ENCODE measurements around the gene KLK10.
"Not testable (repeated sequence)": the region's sequence is repeated elsewhere in the genome, so short reads cannot be mapped to it uniquely, and the experiment has no call there.

Gene KLK10

GRCh38 chr19:51000981-51001380 is 18.5 kb downstream of the KLK10 start:
- DNase-seq, result no peak

DNA sequence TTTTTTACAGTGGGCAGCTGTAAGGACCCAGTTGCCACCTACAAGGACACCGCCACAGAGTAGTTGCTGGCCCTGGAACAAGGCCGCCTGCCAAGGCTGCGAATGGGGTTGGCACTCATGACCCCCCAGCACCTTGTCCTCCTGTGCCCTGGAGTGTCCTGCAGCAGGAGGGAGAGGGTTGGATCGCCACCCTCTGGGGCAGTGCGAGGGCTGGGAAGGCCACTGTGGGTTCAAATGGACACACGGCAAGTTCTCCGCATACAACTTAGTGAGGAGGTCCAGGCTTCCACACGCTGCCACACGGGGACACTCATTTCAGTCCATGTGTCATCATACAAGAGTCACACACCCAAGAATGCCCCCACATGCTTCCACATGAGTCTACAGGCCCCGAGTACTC is 19.1 kb downstream of the KLK10 start:
- DNase-seq, result no peak

- DNase-seq, result no peak
Measured at GRCh38 chr19:50998686-50999085, 20.8 kb downstream of the KLK10 start.

GRCh38 chr19:50998061-50998460 is 21.4 kb downstream of the KLK10 start:
- DNase-seq, result no peak

DNA sequence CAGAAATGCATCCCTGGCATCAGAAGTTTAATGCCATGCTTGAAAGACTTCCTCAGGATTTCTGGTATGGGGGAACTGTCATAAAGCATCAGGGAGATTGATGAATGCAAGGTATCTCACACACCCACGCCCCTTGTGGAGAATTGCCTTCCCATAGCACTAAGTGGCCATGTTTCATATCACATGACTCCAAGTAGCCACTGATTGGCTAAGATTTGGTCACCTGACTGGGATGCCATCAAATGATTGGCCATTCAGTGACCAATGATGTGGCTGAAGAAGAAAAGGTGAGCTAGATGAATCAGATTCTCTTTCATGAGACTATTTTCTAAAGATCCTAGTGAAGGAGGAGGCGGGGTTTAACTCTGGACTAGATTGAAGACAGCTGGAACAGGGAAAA is 25.4 kb downstream of the KLK10 start:
- DNase-seq, result no peak

DNA sequence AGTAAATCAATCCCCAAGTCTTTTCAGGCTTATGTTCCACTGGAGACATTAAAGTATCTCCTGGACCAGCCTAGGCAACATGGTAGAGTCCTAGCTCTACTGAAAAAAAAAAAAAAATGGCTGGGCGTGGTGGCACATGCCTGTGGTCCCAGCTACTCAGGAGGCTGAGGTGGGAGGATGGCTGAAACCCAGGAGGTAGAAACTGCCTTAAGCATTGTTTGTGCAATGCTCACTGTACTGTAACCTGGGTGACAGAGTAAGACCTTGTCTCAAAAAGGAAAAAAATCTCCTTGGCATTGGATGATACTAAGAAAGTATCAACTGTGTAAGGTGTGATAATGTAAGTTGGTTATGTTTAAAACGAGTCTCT is 26.9 kb downstream of the KLK10 start:
- DNase-seq, result no peak

- DNase-seq, result not testable (repeated sequence)
Measured at GRCh38 chr19:50984416-50984815, 35.1 kb downstream of the KLK10 start.

GRCh38 chr19:50983625-50984292 is 35.8 kb downstream of the KLK10 start, which contains the start of gene KLK7:
KLK7 (minus strand) TSS chr19:50983917; CDS start chr19:50982399, 1,518 bp downstream.
- no peak for DNase-seq

- no peak for DNase-seq
Measured at GRCh38 chr19:50982186-50982585, 37.3 kb downstream of the KLK10 start.

DNA sequence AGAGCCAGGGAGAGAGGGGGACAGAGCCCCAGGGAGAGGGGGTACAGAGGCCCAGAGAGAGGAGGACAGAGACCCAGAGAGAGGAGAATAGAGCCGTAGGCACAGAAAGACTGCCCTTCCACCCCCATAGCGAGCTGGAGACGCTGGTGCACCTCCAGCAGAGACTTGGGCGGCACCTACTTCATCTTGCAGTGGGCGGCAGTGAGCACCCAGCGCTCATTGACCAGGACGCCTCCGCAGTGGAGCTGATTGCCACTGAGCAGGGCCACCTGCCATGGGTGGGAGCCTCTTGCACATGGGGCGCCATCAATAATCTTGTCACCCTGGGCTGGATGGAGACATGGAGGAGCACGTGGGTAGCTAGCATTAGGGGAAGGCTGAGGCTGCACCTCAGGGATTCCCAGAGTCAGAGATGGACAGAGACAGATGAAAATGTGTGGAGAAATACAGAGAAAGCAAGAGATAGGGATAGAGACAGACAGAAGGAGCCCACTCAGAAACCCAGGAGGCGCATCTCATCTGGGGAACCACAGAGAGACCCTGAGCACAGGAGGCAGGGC is 37.8 kb downstream of the KLK10 start:
- DNase-seq, result no peak

DNA sequence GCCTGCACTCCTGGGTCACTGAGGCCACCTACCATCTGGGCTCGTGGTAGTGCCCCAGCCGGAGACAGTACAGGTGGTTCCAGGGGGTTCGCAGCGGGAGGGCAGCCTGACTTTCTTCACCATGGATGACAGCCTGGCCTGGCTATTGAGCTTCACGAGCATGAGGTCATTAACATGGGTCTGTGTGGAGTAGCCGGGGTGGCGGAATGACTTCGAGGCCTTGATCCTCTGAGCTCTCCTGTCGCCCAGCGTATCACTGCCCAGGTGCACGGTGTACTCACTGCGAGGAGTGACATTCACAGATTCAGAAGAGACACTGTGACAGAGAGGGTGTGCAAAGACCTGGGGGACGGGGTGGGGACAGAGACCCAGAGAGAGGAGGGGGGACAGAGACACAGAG is 39.3 kb downstream of the KLK10 start:
- DNase-seq, result no peak

DNA sequence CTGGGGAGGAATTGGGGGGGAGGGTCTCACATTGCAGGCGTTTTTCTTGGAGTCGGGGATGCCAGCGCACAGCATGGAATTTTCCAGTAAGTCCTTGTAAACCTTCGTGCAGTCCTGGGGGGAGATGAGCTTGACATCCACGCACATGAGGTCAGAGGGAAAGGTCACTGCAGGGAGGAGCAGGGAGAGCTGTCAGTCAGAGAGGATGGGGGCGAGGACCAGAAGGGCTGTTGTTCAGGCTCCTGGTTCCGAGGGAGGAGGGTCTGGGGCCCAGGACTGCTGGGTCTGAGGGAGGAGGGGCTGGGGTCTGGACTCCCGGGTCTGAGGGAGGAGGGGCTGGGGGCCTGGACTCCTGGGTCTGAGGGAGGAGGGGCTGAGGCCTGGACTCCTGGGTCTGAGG is 39.8 kb downstream of the KLK10 start:
- no peak for DNase-seq

GRCh38 chr19:50978772-50979390 is 40.6 kb downstream of the KLK10 start:
- DNase-seq, result no peak

DNA sequence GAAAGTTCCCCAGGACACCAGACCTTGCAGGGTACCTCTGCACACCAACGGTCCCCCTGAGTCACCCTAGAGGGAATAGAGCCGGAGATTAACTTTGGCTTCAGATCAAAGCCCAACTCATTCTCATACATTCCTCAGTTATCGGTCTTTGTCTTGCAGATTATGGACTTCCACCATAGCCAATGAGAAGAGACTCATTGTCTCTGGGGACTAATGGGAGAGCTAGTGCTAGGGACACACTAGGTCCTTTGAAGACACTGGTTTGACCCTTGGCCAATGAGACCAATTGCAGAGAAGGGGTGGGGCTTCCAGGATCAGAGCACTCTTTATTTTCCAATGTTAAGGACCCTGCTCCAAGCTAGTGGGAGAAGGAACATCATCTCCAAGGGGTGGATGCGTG is 41.9 kb downstream of the KLK10 start:
- DNase-seq, result no peak

- no peak for DNase-seq
Measured at GRCh38 chr19:50975766-50976165, 43.7 kb downstream of the KLK10 start.

GRCh38 chr19:50974702-50975556 is 44.6 kb downstream of the KLK10 start:
- DNase-seq, result no peak

DNA sequence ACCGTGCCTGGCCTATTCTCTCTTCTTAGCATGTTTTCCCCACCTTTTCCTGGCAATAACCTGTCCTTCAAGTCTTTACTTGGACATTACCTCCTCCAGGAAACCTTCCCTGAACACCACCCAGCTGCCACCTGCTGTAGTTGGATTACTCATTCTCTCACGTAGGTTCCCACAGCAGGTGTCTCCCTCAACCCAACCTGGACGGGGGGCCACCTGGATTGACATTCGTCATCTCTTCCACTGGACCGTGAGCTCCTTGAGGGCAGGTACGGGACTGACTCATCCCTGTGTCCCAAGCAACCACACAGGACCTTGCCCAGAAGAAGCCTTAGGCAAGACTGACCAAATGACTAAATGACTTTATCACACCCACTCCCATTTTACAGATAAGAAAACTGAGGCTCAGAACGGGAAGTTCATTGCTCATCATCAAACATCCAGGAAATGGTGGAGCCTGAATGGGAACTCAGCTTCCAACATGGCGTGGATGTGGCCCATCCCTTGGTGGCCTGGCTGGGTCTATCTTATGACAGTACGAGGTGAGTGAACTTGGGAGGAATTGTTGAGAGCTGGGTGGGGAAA is 46.6 kb downstream of the KLK10 start:
- no peak for DNase-seq

- DNase-seq, result not testable (repeated sequence)
Measured at GRCh38 chr19:50969810-50970209, 49.7 kb downstream of the KLK10 start.

DNA sequence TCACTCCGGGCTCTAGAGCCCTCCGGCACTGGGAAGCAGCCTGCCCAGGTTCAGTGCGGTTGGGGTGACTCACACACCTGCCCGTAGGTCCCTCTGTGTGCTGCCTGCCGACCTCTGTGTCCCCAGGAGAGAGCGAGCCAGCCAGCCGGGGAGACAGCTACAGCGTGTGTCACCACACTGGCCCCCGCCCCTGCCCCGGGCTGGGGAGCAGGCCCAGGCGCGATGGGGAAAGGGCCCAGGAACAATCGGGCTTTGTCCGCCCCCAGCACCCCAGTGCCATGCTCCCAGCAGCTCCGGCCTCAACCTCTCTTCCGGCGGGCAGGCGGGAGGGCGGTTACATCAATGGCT is 50.1 kb downstream of the KLK10 start, which contains the start of gene KLK6:
TSS of gene KLK6 (minus strand) at position 179 of the 348 bp plus-strand sequence. CDS start 1,487 bp downstream, outside the sequence.
- DNase-seq, result no peak

GRCh38 chr19:50968716-50969412 is 50.6 kb downstream of the KLK10 start:
- DNase-seq, result no peak

DNA sequence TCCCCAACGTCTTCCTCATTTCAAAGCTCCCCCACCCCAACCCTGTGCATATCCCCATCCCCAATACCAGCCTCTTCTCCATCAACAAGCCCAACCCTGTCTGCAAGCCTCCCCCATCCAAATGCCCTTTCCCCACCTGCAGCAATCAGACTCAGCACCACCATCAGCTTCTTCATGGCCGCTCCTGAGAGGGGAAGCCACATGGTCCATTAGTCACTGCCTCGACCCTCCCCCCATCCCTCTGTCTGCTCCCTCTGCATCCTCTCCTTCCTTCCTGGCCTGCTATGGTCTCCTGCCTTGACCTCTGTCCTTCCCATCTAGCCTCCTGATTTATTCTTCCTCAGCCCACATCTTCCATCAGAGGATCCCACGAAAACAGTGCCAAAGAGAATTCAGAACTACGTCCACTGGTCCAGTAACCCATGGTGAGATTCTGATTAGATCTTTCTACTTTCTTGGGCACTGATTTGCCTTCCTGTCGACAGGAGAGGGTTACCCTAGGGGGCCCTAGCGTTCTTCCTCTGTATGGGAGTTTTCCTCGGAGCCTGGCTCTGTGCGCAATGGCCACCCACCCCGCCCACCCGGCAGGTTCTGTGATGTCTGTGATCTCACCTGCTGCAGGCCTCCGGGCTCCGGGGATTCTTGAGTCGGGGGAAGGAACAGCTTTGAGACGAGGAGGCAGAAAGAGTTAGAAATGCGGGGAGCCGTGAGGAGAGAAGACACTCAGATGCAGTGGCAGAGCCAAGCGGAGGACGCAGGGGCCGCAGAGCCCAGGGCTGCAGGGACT is 51.4 kb downstream of the KLK10 start:
- no peak for DNase-seq

DNA sequence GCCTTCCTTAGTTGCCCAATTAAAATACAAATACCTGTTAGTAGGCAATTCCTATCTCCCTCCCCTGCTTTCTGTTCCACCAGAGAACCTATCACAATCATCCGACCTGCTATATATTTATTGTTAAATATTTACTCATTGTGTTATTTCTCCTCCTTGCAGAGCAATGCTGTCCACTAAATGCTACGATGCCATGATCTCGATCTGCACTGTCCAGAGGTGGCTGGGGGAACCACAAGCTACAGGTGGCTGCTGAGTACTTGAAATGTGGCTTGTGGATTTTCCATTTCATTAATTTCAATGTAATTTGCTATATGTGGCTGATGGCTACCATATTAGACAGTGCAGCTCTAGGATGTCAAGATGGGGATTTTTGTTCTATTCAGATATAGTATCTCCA is 55.2 kb downstream of the KLK10 start:
- no peak for DNase-seq

Data from amniotic stem cell (primary cell).